ENCODE measurements around the gene TMEM94. TPM values are rescaled to one million over a fixed set of nuclear protein-coding genes. Genes with fewer than 3 reads are reported as not detected.
A peak's percentile ranks its signal among the peaks of the same experiment; 100 is the strongest.

Gene TMEM94
- total and polyA plus RNA-seq, 2 of the 13 experiments (the other 11 are each of a cell fraction or from before 2014, with no cell fraction given), result 32.6 to 134 TPM

DNA sequence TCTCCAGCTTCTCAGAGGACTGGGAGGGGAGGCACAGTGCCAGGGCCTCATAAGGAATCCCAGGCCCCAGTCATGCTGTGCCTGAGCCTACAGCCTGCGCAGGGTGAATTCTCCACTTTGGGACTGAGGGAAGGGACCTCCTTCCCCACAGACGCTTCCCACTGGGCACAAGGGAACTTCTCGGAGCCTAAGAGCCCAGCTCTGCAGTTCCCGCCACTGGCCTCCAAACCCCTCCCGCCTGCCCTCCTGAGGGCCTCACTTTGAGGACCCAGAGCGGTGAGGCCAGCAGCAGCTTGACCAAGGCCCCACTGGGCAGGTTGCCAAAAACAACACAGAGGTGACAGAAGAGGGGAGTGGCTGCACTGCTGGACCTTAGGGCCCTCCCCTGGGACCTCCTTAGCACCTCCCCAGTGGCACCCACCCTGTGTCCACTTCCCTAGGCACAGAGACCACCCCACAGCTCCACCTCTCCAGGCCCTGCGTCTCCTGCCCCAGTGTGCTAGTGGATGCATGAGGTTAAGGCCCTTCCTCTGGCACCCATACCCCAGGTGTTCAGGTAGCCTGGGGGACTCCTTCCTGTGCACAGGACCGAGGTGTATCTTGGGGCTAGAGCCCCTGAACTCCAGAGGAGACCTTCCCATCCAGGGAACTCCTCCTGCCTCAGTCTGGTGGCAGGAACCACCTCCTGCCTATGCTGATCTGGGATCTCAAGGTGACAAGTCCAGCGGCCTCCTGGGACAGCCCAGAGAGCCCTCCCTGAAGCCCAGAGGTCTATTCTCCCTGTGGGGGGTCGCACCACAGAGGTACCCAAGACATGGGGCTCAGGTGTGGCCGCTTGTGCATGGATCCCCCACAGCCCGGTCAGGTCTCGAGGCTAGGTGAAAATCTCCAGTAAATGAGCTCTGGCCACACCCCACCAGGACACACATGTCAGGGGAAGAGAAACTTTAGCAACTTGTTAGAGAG lies 55.5 kb downstream of the TMEM94 start (continued):
- TF ChIP-seq, protein P1, sequence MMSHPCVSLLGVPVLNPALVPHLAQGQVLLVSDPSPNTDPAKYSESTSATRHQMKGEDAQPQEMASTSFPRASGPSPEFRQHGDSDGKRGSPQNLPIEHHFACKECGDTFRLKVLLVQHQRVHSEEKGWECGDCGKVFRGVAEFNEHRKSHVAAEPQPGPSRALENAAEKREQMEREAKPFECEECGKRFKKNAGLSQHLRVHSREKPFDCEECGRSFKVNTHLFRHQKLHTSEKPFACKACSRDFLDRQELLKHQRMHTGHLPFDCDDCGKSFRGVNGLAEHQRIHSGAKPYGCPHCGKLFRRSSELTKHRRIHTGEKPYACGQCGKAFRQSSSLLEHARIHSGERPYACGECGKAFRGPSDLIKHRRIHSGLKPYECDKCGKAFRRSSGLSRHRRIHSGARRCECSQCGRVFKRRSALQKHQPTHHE (CRISPR knock-in tag; IDR thresholded peaks at IDR 0.05; ENCODE audit: borderline replicate concordance), result no peak; the same call in 1 of the 2 replicates
- TF ChIP-seq ARNT2 (CRISPR knock-in tag; IDR thresholded peaks at IDR 0.05; ENCODE audit: low read depth) (peak; percentile 89), ZNF121 (CRISPR knock-in tag; IDR thresholded peaks at IDR 0.05) (peak; percentile 76; the same call in 1 of the 2 replicates), ZNF30 (CRISPR knock-in tag; IDR thresholded peaks at IDR 0.05) (0 out of 2 replicates have a peak, but pooled peaks have one; percentile 19), ZFY (CRISPR knock-in tag; IDR thresholded peaks at IDR 0.05) (peak; percentile 91), ZNF615 (CRISPR knock-in tag; IDR thresholded peaks at IDR 0.05; ENCODE audit: borderline replicate concordance) (0 out of 2 replicates have a peak, but pooled peaks have one; percentile 42), ZNF672 (CRISPR knock-in tag; IDR thresholded peaks at IDR 0.05) (no peak), FLYWCH1 (CRISPR knock-in tag; IDR thresholded peaks at IDR 0.05) (no peak), ZKSCAN1 (IDR thresholded peaks at IDR 0.05; ENCODE audit: low read length) (no peak), SRY (CRISPR knock-in tag; IDR thresholded peaks at IDR 0.05) (peak; percentile 61; the same call in 1 of the 2 replicates), ZNF569 (CRISPR knock-in tag; IDR thresholded peaks at IDR 0.05; ENCODE audit: borderline replicate concordance) (no peak), CEBPB (IDR thresholded peaks at IDR 0.05; ENCODE audit: borderline replicate concordance, low read depth, low read length) (no peak), MYNN (CRISPR knock-in tag; IDR thresholded peaks at IDR 0.05; ENCODE audit: low read depth) (no peak), RNF219 (CRISPR knock-in tag; IDR thresholded peaks at IDR 0.05) (no peak), ZMYM4 (CRISPR knock-in tag; IDR thresholded peaks at IDR 0.05) (peak; percentile 88)
- TF ChIP-seq, protein P2, sequence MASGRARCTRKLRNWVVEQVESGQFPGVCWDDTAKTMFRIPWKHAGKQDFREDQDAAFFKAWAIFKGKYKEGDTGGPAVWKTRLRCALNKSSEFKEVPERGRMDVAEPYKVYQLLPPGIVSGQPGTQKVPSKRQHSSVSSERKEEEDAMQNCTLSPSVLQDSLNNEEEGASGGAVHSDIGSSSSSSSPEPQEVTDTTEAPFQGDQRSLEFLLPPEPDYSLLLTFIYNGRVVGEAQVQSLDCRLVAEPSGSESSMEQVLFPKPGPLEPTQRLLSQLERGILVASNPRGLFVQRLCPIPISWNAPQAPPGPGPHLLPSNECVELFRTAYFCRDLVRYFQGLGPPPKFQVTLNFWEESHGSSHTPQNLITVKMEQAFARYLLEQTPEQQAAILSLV (CRISPR knock-in tag; IDR thresholded peaks at IDR 0.05; ENCODE audit: borderline replicate concordance), result peak; percentile 21; the same call in 1 of the 2 replicates
- TF ChIP-seq, protein P3, sequence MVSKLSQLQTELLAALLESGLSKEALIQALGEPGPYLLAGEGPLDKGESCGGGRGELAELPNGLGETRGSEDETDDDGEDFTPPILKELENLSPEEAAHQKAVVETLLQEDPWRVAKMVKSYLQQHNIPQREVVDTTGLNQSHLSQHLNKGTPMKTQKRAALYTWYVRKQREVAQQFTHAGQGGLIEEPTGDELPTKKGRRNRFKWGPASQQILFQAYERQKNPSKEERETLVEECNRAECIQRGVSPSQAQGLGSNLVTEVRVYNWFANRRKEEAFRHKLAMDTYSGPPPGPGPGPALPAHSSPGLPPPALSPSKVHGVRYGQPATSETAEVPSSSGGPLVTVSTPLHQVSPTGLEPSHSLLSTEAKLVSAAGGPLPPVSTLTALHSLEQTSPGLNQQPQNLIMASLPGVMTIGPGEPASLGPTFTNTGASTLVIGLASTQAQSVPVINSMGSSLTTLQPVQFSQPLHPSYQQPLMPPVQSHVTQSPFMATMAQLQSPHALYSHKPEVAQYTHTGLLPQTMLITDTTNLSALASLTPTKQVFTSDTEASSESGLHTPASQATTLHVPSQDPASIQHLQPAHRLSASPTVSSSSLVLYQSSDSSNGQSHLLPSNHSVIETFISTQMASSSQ (IDR thresholded peaks at IDR 0.05; ENCODE audit: low read depth), result peak; percentile 58; the same call in 1 of the 2 replicates
- TF ChIP-seq, protein P3 (CRISPR knock-in tag; IDR thresholded peaks at IDR 0.05; ENCODE audit: borderline replicate concordance), result peak; percentile 67; the same call in 1 of the 2 replicates
- TF ChIP-seq, protein P4, sequence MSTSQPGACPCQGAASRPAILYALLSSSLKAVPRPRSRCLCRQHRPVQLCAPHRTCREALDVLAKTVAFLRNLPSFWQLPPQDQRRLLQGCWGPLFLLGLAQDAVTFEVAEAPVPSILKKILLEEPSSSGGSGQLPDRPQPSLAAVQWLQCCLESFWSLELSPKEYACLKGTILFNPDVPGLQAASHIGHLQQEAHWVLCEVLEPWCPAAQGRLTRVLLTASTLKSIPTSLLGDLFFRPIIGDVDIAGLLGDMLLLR (CRISPR knock-in tag; IDR thresholded peaks at IDR 0.05), result no peak; the same call in none of the 2 replicates

All from HepG2 (cell line).